ENCODE results near the gene OLFM1.

GRCh38 chr9:135120249-135120648 lies 32.8 kb downstream of the OLFM1 start:
- TF ChIP-seq CTCF (IDR thresholded peaks at IDR 0.05) (no peak), POLR2A (IDR thresholded peaks at IDR 0.05) (no peak), EP300 (IDR thresholded peaks at IDR 0.05) (no peak)
